Activated T-cell treated with anti-CD3 and anti-CD28 coated beads, Interleukin-2, amount 50 U/mL, for 72 hours (primary cell): Measurements from ENCODE around the gene PP2D1. TPM values are rescaled to one million over a fixed set of nuclear protein-coding genes. Genes with fewer than 3 reads are reported as not detected.
A peak's percentile ranks its signal among the peaks of the same experiment; 100 is the strongest.

Experiments
- ATAC-seq, 2 donors: fragments of 150-1000 bp; cut with Tn5 transposase; replicated peaks in 1 of 2; 2 replicates each; pipeline ENCODE4 v1.10.0; 2021; ENCODE audit warnings: moderate library complexity in 2 of 2, mild to moderate bottlenecking in 1 of 2
- DNase-seq, 2 donors: peaks; one replicate each; pipeline ENCODE4 v3.0.0; 2021 to 2022; ENCODE audit warnings: mixed read lengths in 1 of 2
- H3K27ac Mint-ChIP-seq: one replicate; pipeline ENCODE4 v1.8.0; 2022; ENCODE audit warnings: mild to moderate bottlenecking, moderate library complexity, mixed read lengths
- H3K27me3 Mint-ChIP-seq: one replicate; pipeline ENCODE4 v1.8.0; 2022; ENCODE audit warnings: low read depth, mixed read lengths
- H3K36me3 Mint-ChIP-seq, 2 donors: one replicate each; pipeline ENCODE4 v1.8.0; 2022; ENCODE audit warnings: mixed read lengths in 2 of 2, mild to moderate bottlenecking in 1 of 2; ENCODE audit not compliant: insufficient read depth in 2 of 2
- H3K4me1 Mint-ChIP-seq: one replicate; pipeline ENCODE4 v1.8.0; 2022; ENCODE audit warnings: low read depth, mixed read lengths
- H3K4me3 Mint-ChIP-seq, 2 donors: one replicate each; pipeline ENCODE4 v1.8.0; 2022; ENCODE audit warnings: mild to moderate bottlenecking in 2 of 2, mixed read lengths in 2 of 2, moderate library complexity in 2 of 2
- H3K9me3 Mint-ChIP-seq, 2 donors: one replicate each; pipeline ENCODE4 v1.8.0; 2022; ENCODE audit warnings: mixed read lengths in 2 of 2
- total RNA-seq, 2 donors: library from RNA; stranded (reverse); gene quantifications; one replicate each; pipeline ENCODE4 v1.2.3, GENCODE V29; 2022

PP2D1 gene, protein sequence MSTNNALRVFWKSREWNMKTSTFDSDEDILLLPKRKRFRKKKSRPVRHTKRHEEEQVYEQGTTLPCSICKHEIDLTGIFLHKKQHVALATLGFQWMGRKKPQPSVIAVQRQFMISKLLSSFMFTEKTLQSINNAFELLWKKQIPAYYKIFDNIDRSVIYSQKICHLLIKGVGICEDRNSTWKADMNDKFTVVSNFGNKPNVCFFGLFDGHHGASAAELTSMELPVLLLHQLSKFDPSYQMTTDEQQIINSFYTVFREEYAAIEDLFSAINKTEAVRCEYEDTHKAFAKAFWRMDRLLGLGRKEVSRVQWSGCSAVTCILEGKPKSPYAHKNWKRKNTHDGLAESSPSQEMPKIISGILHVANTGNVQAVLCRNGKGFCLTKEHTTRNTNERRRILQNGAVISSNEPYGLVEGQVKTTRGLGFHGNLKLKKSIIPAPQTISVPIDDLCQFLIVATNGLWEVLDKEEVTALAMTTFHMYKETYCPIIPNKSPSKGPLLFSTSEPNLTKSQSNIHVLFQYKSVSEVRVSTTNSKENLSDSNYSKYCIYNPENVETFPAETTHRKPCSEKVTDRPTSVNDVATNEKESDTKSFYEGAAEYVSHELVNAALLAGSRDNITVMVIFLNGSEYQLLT
- total RNA-seq: not detected

DNA sequence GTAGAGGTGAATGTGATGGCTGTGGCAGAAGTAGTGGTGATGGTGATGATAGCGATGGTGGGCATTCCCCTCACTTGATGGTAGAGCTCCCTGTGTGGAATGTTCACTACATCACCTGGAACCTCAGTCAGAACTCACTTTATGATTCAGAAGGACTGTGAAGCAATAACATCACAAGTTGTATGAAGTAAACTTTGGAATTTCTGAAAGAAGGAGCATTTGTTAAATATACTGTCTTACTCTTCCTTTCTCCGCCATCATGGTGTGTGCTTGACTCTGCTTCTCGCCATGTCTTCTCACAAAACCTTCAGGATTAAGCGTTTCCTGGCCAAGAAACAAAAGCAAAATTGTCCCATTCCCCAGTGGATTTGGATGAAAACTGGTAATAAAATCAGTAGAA, at the start of gene PP2D1:
Gene PP2D1, minus strand, starts transcription at position 101 of the 400 bp plus-strand sequence. CDS start 192 bp downstream, outside the sequence.
- H3K9me3 Mint-ChIP-seq: no peaks in the 10 kb centered on the region
- no peaks in the 10 kb centered on the region for H3K4me1 Mint-ChIP-seq
- DNase-seq (no peak), ATAC-seq (no peak)
- H3K4me3 Mint-ChIP-seq: no peak within 1 kb of the TSS
- H3K36me3 Mint-ChIP-seq: no peaks in the 10 kb centered on the region
- no peaks in the 10 kb centered on the region for H3K27me3 Mint-ChIP-seq
- H3K27ac Mint-ChIP-seq: no peak within 1 kb of the TSS

DNA sequence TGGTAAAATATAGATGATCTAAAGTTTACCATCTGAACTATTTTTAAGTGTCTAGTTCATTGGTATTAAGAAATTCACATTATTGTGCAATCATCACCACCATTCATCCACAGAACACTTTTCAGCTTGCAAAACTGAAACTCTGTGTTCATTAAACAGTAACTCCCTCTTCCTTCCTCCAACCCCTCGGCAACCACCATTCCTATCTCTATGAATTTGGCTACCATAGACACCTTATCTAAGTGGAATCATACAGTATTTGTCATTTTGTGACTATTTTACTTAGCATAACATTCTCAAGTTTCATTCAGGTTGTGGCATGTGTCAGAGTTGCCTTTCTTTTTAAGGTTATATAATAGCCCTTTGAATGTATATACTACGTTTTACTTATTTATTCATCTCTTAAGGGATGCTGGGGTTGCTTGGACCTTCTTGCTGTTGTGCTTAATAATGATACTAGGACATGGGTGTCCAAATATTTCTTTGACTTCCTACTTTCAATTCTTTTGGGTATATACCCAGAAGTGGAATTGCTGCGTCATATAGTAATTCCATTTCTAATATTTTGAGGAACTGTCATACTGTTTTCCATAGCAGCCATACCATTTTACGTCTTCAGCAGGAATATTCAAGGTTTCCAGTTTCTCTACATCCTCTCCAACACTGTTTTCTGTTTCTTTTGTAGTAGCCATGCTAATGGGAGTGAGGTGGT, 49.1 kb upstream of the PP2D1 start:
- Mint-ChIP-seq H3K4me3 (peak overlapping the region; percentile 46 to 66), H3K9me3 (no peaks in the 10 kb centered on the region), H3K36me3 (peaks cover 2 to 4% of the 10 kb centered on the region in 2 donors), H3K27me3 (no peaks in the 10 kb centered on the region), H3K4me1 (peaks cover 39% of the 10 kb centered on the region), H3K27ac (peak overlapping the region; percentile 45)
- DNase-seq (peak; percentile 26 to 33), ATAC-seq (peak; percentile 59 to 70)

DNA sequence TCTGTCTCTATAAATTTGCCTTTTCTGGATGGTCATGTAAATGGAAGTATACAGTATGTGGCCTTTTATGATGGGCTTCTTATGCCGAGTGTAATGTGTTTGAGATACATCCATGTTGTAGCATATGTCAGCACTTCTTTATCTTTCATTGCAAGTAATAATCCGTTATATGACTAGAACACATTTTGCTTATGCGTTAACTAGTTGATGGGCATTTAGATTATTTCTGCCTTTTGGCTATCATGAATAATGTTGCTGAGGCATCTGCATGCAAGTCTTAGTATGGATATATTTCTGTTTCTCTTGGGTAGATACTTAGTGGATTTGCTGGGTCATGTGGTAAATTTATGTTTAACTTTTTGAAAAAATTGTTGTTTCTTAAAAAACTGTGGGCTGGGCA, 47.9 kb upstream of the PP2D1 start:
- DNase-seq: no peak
- Mint-ChIP-seq H3K4me1 (peaks cover 35% of the 10 kb centered on the region), H3K4me3 (peak overlapping the region in 1 of 2 donors; percentile 4), H3K36me3 (peaks cover 2 to 4% of the 10 kb centered on the region in 2 donors), H3K9me3 (no peaks in the 10 kb centered on the region), H3K27ac (peak overlapping the region; percentile 33), H3K27me3 (no peaks in the 10 kb centered on the region)
- no peak for ATAC-seq

DNA sequence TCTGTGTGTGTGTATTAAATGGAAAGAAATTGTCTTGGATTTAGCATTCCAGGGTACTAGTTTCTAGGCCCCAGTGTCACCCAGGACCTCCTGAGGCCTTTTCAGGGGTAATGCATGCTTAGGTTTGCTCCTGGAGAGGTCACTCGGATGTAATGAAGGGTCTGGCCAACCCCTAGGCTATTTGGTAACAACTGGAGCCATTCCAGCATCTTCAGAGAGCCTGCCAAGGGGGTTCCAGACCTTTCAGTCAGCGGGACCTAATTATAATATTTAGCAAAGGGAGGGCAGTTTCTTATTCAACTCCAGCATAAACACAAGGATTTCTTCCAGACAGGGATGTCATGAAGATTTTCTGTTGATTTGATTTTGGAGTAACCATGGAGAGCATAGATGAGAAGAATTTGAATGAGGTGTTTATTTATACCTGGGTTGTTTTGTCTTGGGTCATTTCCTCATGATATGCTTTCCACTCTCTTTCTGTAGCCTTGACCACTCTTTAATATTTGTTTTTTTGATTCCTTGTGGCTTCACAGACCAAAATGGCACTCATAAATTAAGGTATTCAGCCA, 45.6 kb upstream of the PP2D1 start:
- H3K27me3 Mint-ChIP-seq: no peaks in the 10 kb centered on the region
- ATAC-seq: no peak

DNA sequence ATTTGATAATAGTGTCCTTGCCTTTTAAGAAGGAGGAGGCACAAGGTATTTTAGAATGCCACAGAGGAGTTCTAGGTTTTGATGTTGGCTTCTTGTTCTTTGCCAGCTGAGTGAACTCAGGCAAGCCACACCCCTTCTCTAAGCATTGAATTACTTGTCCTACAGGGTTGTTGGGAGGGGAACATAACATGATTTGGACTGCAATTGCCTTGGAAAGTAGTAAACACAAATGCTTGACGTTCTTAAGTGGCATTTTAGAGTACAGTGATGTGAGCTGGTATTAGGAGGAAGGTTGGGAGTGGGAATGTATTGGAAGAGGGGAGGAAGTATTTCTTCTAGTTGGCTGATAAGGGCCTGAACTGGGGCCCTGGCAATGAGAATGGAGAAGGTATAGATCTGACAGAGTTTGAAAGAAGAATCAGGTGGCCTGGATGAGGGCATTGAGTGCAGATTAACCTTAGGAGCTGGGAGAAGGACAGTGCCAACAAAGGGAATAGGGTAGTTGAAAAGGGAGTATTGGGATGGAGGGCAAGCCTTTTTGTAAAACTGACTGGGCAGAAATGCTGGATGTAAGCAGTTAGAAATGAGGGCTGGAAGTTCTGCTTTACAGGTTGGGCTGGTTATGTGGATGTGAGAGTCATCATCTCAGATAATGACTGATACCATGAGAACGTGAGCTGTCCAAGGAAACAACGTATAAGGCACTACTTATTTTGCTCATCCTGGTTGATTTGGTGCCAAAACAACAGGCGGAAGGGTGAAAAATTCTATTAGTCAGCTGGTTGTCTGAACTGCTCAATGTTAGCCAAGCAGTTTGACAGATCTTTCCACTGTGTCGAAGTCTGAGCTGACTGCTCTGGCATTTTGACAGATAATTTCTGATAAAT, 44.9 kb upstream of the PP2D1 start:
- Mint-ChIP-seq H3K4me3 (no peak overlapping the region), H3K4me1 (peaks cover 32% of the 10 kb centered on the region), H3K27ac (no peak overlapping the region), H3K27me3 (no peaks in the 10 kb centered on the region), H3K9me3 (no peaks in the 10 kb centered on the region), H3K36me3 (peaks cover 2 to 4% of the 10 kb centered on the region in 2 donors)
- DNase-seq (peak; percentile 56 to 64), ATAC-seq (peak; percentile 52 to 63)

More for the DNA sequence above, 45.6 kb upstream of the PP2D1 start:
- no peak for DNase-seq
- Mint-ChIP-seq H3K4me3 (no peak overlapping the region), H3K27ac (peak overlapping the region; percentile 22), H3K36me3 (peaks cover 2 to 4% of the 10 kb centered on the region in 2 donors), H3K9me3 (no peaks in the 10 kb centered on the region), H3K4me1 (peaks cover 28% of the 10 kb centered on the region)

DNA sequence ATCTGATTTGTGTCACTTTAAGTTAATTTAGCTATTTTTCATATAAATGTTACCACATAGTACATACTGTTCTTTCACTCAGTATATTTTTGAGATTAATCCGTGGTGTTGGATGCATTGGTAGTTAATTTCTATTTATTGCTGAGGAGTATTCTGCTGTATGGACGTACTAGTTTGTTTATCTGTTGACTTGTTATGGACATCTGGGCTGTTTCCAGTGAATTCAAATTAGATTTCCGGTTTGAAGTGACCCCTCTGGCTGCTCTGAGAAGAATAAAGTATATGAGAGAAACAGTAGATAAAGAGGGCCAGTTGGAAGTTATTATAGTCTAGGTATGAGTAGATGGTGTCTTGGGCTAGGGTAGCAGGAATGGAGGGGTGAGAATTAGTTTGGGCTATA, 43.8 kb upstream of the PP2D1 start:
- DNase-seq (no peak), ATAC-seq (no peak)
- Mint-ChIP-seq H3K4me3 (no peak overlapping the region), H3K36me3 (peaks cover 2 to 4% of the 10 kb centered on the region in 2 donors), H3K4me1 (peaks cover 36% of the 10 kb centered on the region), H3K27me3 (no peaks in the 10 kb centered on the region), H3K27ac (no peak overlapping the region), H3K9me3 (no peaks in the 10 kb centered on the region)

DNA sequence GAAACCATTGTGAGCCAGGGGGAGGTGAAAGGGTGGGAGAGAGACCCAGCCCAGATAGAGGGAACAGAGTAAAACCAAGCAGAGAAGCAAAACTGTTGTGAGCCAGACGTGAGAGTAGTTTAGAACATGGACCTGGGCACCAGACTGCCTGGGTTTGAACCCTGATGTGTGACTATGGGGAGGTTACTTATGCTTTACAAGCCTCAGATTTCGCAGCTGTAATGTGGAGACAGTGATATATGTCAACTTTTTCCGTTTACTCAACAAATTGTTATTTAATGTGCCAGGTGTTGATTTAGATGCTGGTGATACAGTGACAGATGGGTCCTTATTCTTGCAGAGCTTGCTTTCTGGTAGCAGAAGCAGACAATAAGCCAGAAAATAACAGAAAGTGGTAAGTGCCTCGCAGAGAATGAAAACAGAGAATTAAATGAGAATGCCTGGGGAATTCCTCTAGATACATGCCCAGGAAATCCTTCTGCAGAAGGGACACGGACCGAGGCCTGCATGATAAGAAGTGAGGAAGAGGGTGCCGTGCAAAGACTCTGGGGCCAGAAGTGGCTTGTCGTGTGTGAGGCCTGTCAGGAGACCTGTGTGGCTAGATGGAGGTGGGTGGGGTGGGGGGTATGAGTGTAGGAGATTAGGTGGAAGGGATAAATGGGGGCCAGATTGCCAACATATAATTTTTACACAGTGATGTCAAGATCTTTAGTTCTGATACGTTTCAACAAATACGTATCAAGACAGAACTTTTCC, 43.1 kb upstream of the PP2D1 start:
- Mint-ChIP-seq H3K4me1 (peaks cover 36% of the 10 kb centered on the region), H3K36me3 (peaks cover 2% of the 10 kb centered on the region in 2 donors), H3K27ac (no peak overlapping the region), H3K9me3 (no peaks in the 10 kb centered on the region), H3K4me3 (no peak overlapping the region), H3K27me3 (no peaks in the 10 kb centered on the region)
- DNase-seq: peak; percentile 29 to 43
- peak in 1 of 2 donors; percentile 64 for ATAC-seq

DNA sequence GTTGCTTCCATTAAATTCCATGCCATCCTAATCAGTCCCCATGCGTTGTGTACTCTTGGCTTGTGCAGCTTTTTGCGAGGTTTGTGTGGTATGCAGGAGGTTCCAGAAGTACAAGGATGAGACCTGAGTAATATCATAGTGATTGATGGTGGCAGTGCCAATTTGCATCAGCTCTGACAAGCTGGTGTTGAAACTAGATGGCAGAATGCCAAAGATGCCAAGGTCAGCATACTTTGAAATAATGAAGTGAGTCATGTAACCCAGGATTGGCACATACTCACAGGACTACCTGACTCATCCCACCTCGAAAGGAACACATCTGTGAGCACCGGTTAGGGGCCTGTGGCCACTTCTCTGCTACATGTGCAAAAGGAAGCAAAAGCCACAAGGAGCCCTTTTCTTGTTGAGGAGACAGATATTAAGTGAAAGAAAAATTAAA, 42.5 kb upstream of the PP2D1 start:
- H3K27me3 Mint-ChIP-seq: no peaks in the 10 kb centered on the region
- H3K27ac Mint-ChIP-seq: no peak overlapping the region
- H3K4me3 Mint-ChIP-seq: no peak overlapping the region
- DNase-seq: peak; percentile 85 to 88
- ATAC-seq: peak; percentile 89 to 90
- peaks cover 36% of the 10 kb centered on the region for H3K4me1 Mint-ChIP-seq
- H3K9me3 Mint-ChIP-seq: no peaks in the 10 kb centered on the region
- H3K36me3 Mint-ChIP-seq: peaks cover 0 to 2% of the 10 kb centered on the region in 2 donors

DNA sequence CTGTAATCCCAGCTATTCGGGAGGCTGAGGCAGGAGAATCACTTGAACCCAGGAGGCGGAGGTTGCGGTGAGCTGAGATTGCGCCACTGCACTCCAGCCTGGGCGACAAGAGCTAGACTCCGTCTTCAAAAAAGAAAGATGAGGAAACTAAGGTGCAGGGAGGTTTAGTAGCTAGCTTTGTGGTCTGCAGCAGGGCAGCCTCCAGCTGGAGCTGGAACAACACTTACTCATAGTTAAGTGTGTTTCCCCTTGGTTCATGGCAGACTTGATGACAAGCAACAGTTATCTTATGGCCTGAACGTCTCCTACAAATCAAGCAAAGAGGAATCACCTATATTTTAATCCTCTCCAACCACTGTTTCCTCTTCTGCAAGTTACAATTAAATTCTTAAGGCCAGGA, 40.8 kb upstream of the PP2D1 start:
- ATAC-seq (no peak), DNase-seq (no peak)
- Mint-ChIP-seq H3K27me3 (no peaks in the 10 kb centered on the region), H3K27ac (no peak overlapping the region), H3K4me3 (peak overlapping the region; percentile 11 to 32), H3K4me1 (peaks cover 52% of the 10 kb centered on the region), H3K36me3 (no peaks in the 10 kb centered on the region), H3K9me3 (no peaks in the 10 kb centered on the region)

DNA sequence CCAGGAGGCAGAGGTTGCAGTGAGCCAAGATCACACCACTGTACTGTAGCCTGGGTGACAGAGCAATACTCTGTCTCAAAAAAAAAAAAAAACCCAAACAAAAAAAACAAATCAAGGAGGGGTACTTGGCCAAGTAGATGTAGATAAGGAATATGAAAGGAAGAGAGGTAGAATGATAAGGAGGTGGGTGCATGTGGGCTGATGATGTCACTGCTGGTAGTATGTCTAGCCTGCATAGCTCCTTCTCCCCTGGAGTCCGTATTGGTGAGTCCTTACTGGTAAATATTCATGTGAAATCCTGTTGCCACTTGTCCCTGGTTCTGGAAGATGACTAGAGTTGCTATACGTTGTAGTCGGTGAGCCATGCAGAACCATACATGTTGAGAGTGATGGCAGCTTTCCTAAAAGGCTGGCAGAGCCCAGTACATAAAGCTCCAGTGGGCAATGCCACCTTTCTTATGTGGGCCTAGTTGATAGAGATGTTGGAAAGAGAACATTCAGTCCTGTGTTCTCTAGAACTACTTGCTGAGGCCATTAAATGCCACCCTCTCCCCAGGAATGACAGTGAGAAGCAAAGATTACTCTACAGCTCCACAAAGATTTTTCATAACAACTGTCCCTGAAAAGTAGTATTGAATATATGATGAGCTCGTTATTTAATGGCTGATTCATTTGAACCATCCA, 39.2 kb upstream of the PP2D1 start:
- H3K4me3 Mint-ChIP-seq: no peak overlapping the region
- ATAC-seq: no peak
- no peaks in the 10 kb centered on the region for H3K36me3 Mint-ChIP-seq
- no peaks in the 10 kb centered on the region for H3K27me3 Mint-ChIP-seq
- no peak for DNase-seq
- no peaks in the 10 kb centered on the region for H3K9me3 Mint-ChIP-seq
- no peak overlapping the region for H3K27ac Mint-ChIP-seq
- H3K4me1 Mint-ChIP-seq: peaks cover 65% of the 10 kb centered on the region
